ENCODE measurements around the gene ANKS6. TPM values are rescaled to one million over a fixed set of nuclear protein-coding genes. Genes with fewer than 3 reads are reported as not detected.

The ANKS6 gene
- total and polyA plus RNA-seq, 2 of the 8 experiments (the other 6 are each of a cell fraction or from before 2014, with no cell fraction given) = 34.1 to 56.3 TPM

DNA sequence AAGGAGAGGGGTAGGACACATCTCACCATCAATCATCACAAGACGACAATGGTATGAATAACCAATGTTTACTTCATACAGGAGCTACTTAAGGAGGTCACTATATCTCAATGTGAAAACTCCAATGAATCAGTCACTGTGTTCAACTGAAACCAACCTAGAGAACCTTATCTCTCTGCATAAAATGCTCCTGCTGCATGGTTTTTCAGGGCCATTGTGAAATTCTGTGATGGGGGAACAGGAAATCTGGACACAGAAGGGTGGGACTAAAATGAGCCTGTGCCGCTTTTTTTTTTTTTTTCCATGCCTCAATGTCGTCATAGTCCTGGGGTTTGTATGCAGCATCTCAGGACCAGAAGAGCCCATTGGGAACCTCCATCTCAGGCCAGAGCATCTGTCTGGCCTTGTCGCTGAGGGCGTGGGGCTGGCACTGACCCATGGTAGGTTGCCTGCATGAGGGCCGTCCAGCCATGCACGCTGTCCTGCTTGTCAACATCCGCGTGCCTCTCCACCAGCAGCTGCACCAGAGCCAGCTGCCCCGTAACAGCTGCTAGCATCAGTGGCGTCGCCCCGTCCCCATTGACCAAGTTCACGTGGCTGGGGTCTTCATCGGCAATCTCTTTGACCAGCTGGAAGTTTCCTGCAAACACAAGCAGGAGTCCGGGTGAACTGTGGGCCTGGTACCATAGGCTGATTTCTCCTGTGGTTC lies 12.7 kb downstream of the ANKS6 start (continued):
- TF ChIP-seq POLR2AphosphoS5 (IDR thresholded peaks at IDR 0.05; ENCODE audit: low read depth, low read length) = no peak

Measured in H1 (cell line).